Left lung (tissue), 10 donors: ENCODE results near the gene HECTD4. TPM values are rescaled to one million over a fixed set of nuclear protein-coding genes. Genes with fewer than 3 reads are reported as not detected.

Experiments used
- ATAC-seq: fragments of 200-7000 bp; cut with Tn5 transposase; one replicate; pipeline ENCODE4 v1.9.1; 2020; ENCODE audit warnings: moderate library complexity
- DNase-seq, 4 donors: peaks; one replicate each; pipeline ENCODE4 v3.0.0-alpha.2; 2013 to 2020
- H3K27ac ChIP-seq, 2 donors: fragments of 200-600 bp; sonication (generic) in 1 of 2; one replicate each; pipeline versions ENCODE4 v1.5.0 to v1.8.0; 2020 to 2021
- H3K27me3 ChIP-seq, 2 donors: fragments of 200-600 bp; sonication (generic) in 1 of 2; one replicate each; pipeline versions ENCODE4 v1.5.0 to v1.8.0; 2020 to 2021
- H3K36me3 ChIP-seq, 2 donors: fragments of 200-600 bp; sonication (generic) in 1 of 2; one replicate each; pipeline versions ENCODE4 v1.5.0 to v1.8.0; 2020 to 2021
- H3K4me1 ChIP-seq, 2 donors: fragments of 200-600 bp; one replicate each; pipeline ENCODE4 v1.8.0; 2021
- H3K4me3 ChIP-seq, 2 donors: fragments of 200-600 bp; sonication (generic) in 1 of 2; one replicate each; pipeline versions ENCODE4 v1.5.0 to v1.8.0; 2020 to 2021; ENCODE audit warnings: mild to moderate bottlenecking in 1 of 2
- H3K9me3 ChIP-seq, 2 donors: fragments of 200-600 bp; sonication (generic) in 1 of 2; one replicate each; pipeline versions ENCODE4 v1.5.0 to v1.8.0; 2020 to 2021
- CTCF ChIP-seq, 2 donors: fragments of 200-600 bp; sonication (generic) in 1 of 2; IDR thresholded peaks; one replicate each; pipeline versions ENCODE4 v1.5.0 to v1.8.0; 2021; ENCODE audit warnings: antibody characterized with exemption in 2 of 2
- intact Hi-C, 2 donors: fragments of 100-400 bp; cut with DNase I; formaldehyde crosslinking; loops; one replicate each; pipeline versions ENCODE4 v1.11.2 to v1.14.2; 2022
- polyA plus RNA-seq, 6 donors: library from polyadenylated mRNA; unstranded; fragments of 120-200 nt; gene quantifications; one replicate each; pipeline ENCODE4 v1.2.1, GENCODE V29; 2013; ENCODE audit not compliant: insufficient read length in 6 of 6
- total RNA-seq, 2 donors: library from RNA; stranded (reverse); fragmentation: NEBNext Ultra II Directional; extraction: Animal tissue kit (Norgen Biotek cat#: 25700); gene quantifications; one replicate each; pipeline ENCODE4 v1.2.1, GENCODE V29; 2021
- donor health status: DM: no; HTN: yes; CAD: no.
- donor health status: DM: no; HTN: no; CAD: no.

HECTD4 gene
- total and polyA plus RNA-seq, 8 donors, result 41.3 to 78.6 (median 64.9) TPM

- TF ChIP-seq CTCF (IDR thresholded peaks at IDR 0.05), result no peak
- no peaks in the 10 kb centered on the region for H3K9me3 ChIP-seq
Measured at GRCh38 chr12:112425582-112426382, 43.6 kb upstream of the HECTD4 start.

GRCh38 chr12:112424126-112424525 is 41.9 kb upstream of the HECTD4 start:
- no peak overlapping the region for H3K4me3 ChIP-seq
- ATAC-seq (no peak), DNase-seq (no peak)
- H3K9me3 ChIP-seq, result no peaks in the 10 kb centered on the region
- peaks cover 6 to 48% of the 10 kb centered on the region in 2 donors for H3K4me1 ChIP-seq
- no peaks in the 10 kb centered on the region for H3K27me3 ChIP-seq
- no peaks in the 10 kb centered on the region for H3K36me3 ChIP-seq
- no peak for TF ChIP-seq CTCF (IDR thresholded peaks at IDR 0.05)
- H3K27ac ChIP-seq, result no peak overlapping the region
- intact Hi-C loops, result no loop called here

More at GRCh38 chr12:112425582-112426382, 43.6 kb upstream of the HECTD4 start:
- Histone ChIP-seq H3K4me3 (no peak overlapping the region), H3K27me3 (no peaks in the 10 kb centered on the region), H3K4me1 (peaks cover 6 to 33% of the 10 kb centered on the region in 2 donors), H3K36me3 (no peaks in the 10 kb centered on the region), H3K27ac (no peak overlapping the region)
- ATAC-seq, result no peak
- DNase-seq, result no peak
- intact Hi-C loops, result no loop called here

GRCh38 chr12:112422531-112422930 is 40.3 kb upstream of the HECTD4 start:
- no peaks in the 10 kb centered on the region for H3K27me3 ChIP-seq

GRCh38 chr12:112421363-112421762 is 39.1 kb upstream of the HECTD4 start:
- intact Hi-C loops, result no loop called here
- TF ChIP-seq CTCF (IDR thresholded peaks at IDR 0.05), result no peak
- Histone ChIP-seq H3K27me3 (no peaks in the 10 kb centered on the region), H3K9me3 (no peaks in the 10 kb centered on the region), H3K36me3 (no peaks in the 10 kb centered on the region), H3K4me1 (peaks cover 6 to 55% of the 10 kb centered on the region in 2 donors), H3K27ac (no peak overlapping the region), H3K4me3 (no peak overlapping the region)
- ATAC-seq (no peak), DNase-seq (no peak)

More at GRCh38 chr12:112422531-112422930, 40.3 kb upstream of the HECTD4 start:
- no peaks in the 10 kb centered on the region for H3K9me3 ChIP-seq
- peaks cover 6 to 55% of the 10 kb centered on the region in 2 donors for H3K4me1 ChIP-seq
- H3K27ac ChIP-seq, result no peak overlapping the region
- no peaks in the 10 kb centered on the region for H3K36me3 ChIP-seq
- intact Hi-C loops, result no loop called here
- DNase-seq, result no peak
- no peak for ATAC-seq
- no peak overlapping the region for H3K4me3 ChIP-seq
- no peak for TF ChIP-seq CTCF (IDR thresholded peaks at IDR 0.05)

- TF ChIP-seq CTCF (IDR thresholded peaks at IDR 0.05), result no peak
- Histone ChIP-seq H3K4me1 (peaks cover 6 to 55% of the 10 kb centered on the region in 2 donors), H3K27ac (no peak overlapping the region)
Measured at GRCh38 chr12:112420740-112421139, 38.5 kb upstream of the HECTD4 start.

More at GRCh38 chr12:112420740-112421139, 38.5 kb upstream of the HECTD4 start:
- H3K36me3 ChIP-seq, result no peaks in the 10 kb centered on the region
- H3K27me3 ChIP-seq, result no peaks in the 10 kb centered on the region
- H3K4me3 ChIP-seq, result no peak overlapping the region
- ATAC-seq (no peak), DNase-seq (no peak)
- H3K9me3 ChIP-seq, result no peaks in the 10 kb centered on the region
- intact Hi-C loops, result no loop called here
